ENCODE measurements around the gene FAM3C. TPM values are rescaled to one million over a fixed set of nuclear protein-coding genes. Genes with fewer than 3 reads are reported as not detected.
"Not testable (repeated sequence)": the region's sequence is repeated elsewhere in the genome, so short reads cannot be mapped to it uniquely, and the experiment has no call there.

Gene FAM3C
- total RNA-seq, 4 donors from 2014 or later, result 38.9 to 52.0 (median 43.8) TPM

DNA sequence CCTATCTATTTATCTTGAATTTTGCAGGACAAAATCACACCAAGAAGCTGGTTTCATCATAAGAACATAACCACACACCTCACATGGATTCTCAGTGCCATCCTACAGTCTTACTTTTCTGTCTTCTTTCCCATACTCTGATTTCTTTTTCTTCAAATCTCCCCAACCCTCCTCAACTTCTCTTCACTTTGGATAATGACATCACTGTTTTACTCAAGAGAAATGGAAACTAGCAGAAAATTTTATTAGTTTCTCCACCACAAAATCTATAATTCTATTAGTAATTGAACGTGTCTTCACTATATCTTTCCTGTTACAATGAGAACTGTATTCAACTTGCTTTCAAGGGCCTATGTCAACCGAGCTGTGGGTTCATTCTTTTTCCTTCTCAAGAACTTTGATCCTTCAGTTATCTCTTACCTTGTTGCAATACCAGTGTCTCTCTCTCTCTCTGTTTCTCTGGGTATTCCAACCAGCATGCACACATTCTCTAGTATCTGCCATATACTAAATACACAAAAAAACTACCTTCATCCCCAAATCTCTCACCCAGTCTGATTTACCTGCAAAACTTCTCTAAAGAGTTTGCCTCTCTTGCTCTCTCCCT lies 35.4 kb upstream of the FAM3C start:
- Histone ChIP-seq H3K4me3 (no peak overlapping the region), H3K27me3 (no peaks in the 10 kb centered on the region), H3K4me1 (no peaks in the 10 kb centered on the region), H3K27ac (no peak overlapping the region), H3K9me3 (no peaks in the 10 kb centered on the region), H3K36me3 (no peaks in the 10 kb centered on the region)
- 89 to 94% methylated on average over 2 of the region's 2 CpGs for WGBS, 2 donors
- TF ChIP-seq EP300 (IDR thresholded peaks at IDR 0.05) (no peak), POLR2A (IDR thresholded peaks at IDR 0.05) (no peak)
- TF ChIP-seq, protein P1, sequence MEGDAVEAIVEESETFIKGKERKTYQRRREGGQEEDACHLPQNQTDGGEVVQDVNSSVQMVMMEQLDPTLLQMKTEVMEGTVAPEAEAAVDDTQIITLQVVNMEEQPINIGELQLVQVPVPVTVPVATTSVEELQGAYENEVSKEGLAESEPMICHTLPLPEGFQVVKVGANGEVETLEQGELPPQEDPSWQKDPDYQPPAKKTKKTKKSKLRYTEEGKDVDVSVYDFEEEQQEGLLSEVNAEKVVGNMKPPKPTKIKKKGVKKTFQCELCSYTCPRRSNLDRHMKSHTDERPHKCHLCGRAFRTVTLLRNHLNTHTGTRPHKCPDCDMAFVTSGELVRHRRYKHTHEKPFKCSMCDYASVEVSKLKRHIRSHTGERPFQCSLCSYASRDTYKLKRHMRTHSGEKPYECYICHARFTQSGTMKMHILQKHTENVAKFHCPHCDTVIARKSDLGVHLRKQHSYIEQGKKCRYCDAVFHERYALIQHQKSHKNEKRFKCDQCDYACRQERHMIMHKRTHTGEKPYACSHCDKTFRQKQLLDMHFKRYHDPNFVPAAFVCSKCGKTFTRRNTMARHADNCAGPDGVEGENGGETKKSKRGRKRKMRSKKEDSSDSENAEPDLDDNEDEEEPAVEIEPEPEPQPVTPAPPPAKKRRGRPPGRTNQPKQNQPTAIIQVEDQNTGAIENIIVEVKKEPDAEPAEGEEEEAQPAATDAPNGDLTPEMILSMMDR (IDR thresholded peaks at IDR 0.05), result no peak
- DNase-seq (ENCODE audit: low spot score in 2 of 2), result no peak

DNA sequence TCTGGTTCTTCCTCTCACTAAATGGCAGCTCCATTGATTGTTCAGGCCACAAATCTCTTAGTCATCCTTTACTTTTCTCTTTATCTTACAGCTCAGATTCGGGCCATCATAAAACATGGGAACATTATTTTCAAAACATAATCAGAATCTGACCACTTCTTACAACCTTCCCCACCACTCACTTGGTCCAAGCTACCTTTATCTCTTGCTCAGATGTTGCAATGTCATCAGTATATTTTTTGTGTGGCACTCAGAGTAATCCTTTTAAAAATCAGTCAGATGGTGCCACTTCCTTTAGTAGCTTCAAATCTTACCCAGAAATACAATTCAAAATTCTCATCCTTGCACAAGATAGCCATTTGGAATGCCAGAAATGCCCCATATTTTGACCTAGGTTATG lies 34.5 kb upstream of the FAM3C start:
- WGBS, 2 donors, result 80 to 90% methylated on average over 1 of the region's 1 CpG
- TF ChIP-seq POLR2A (IDR thresholded peaks at IDR 0.05) (no peak), EP300 (IDR thresholded peaks at IDR 0.05) (no peak)
- Histone ChIP-seq H3K4me3 (no peak overlapping the region), H3K36me3 (no peaks in the 10 kb centered on the region), H3K9me3 (no peaks in the 10 kb centered on the region), H3K4me1 (no peaks in the 10 kb centered on the region), H3K27me3 (no peaks in the 10 kb centered on the region), H3K27ac (no peak overlapping the region)
- DNase-seq (ENCODE audit: low spot score in 2 of 2), result no peak

DNA sequence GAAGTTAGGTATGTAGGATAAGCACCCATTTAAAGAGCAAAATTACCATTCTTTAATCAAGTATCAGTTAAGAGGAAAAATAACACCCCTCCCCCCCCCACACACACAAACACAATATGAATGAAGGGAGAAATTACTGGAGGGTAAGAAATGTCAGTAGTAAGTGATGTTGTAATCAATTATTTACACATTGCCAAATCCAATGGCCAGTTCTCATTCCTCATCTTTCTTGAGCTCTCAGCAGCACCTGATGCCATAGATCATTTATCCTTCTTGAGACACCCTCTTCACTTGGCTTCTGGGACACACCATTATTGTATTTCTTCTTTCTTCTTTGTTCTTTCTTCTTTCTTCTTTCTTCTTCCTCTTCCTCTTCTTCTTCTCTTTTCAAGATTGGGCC lies 33.7 kb upstream of the FAM3C start:
- TF ChIP-seq EP300 (IDR thresholded peaks at IDR 0.05) (no peak), POLR2A (IDR thresholded peaks at IDR 0.05) (no peak)
- TF ChIP-seq, protein P1 (IDR thresholded peaks at IDR 0.05), result no peak
- no peak overlapping the region for H3K27ac ChIP-seq
- no peak for DNase-seq (ENCODE audit: low spot score in 2 of 2)
- no peaks in the 10 kb centered on the region for H3K27me3 ChIP-seq
- no peaks in the 10 kb centered on the region for H3K36me3 ChIP-seq
- H3K9me3 ChIP-seq, result no peaks in the 10 kb centered on the region
- no peak overlapping the region for H3K4me3 ChIP-seq
- no peaks in the 10 kb centered on the region for H3K4me1 ChIP-seq

DNA sequence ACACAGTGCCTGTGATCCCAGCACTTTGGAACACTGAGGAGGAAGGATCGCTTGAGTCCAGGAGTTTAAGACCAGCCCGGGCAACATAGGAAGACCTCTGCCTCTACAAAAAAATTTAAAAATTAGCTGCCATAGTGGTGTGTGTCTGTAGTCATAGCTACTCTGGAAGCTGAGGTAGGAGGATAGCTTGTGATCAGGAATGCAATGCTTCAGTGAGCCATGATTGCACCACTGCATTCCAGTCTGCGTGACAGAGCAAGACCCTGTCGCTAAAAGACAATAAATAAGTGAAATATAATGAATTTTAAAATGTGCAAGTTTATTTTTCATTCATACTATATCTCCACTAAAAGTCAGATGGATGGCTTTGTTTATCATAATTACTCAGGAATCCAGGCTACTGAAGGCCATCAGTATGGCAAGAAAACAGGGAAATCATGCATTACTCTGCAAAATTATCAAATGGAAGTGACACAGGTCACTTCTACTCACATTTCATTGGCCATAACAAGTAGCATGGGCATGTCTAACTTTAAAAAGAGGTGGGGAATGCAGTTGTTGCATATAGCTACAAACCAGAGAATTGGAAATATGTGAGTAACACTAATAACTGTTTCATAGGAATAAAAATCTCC lies 32.9 kb upstream of the FAM3C start:
- Histone ChIP-seq H3K9me3 (no peaks in the 10 kb centered on the region), H3K27ac (no peak overlapping the region), H3K27me3 (no peaks in the 10 kb centered on the region), H3K36me3 (no peaks in the 10 kb centered on the region), H3K4me3 (no peak overlapping the region), H3K4me1 (no peaks in the 10 kb centered on the region)
- TF ChIP-seq, protein P1 (IDR thresholded peaks at IDR 0.05), result no peak
- TF ChIP-seq POLR2A (IDR thresholded peaks at IDR 0.05) (no peak), EP300 (IDR thresholded peaks at IDR 0.05) (no peak)
- 65 to 78% methylated on average over 4 of the region's 4 CpGs for WGBS, 2 donors
- DNase-seq (ENCODE audit: low spot score in 2 of 2), result no peak

DNA sequence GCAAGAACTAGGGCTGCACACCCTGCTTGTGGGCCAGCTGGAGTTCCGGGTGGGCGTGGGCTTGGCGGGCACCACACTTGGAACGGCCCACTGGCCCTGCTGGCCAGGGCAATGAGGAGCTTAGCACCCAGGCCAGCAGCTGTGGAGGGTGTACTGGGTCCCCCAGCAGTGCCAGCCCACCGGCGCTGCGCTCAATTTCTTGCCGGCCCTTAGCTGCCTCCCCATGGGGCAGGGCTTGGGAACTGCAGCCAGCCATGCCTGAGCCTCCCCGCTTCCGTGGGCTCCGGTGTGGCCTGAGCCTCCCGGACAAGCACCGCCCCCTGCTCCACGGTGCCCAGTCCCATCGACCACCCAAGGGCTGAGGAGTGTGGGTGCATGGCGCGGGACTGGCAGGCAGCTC lies 25.6 kb upstream of the FAM3C start:
- H3K36me3 ChIP-seq; H3K4me3 ChIP-seq; H3K27me3 ChIP-seq; DNase-seq (ENCODE audit: low spot score in 2 of 2); H3K9me3 ChIP-seq; H3K4me1 ChIP-seq; H3K27ac ChIP-seq: not testable (repeated sequence)
- WGBS, 2 donors, result 91 to 97% methylated on average over 5 to 17 of the region's 17 CpGs

DNA sequence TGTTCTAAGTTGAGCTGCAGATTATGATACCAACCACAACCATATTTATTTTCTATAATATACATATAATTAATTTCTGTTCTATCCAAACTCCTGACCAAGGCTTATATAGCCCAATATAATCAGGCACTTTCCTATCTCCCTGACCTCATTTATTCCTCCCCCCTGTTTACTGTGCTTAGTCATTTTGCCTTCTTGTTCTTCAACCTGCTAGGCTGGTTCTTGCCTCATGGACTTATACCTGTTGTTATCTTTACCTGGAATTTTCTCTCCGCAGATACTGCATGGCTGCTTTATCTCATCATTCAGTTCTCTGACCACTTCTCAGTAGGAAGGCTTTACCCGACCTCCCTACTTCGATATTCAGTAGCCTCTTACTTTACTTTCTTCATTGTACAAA lies 24.9 kb upstream of the FAM3C start:
- TF ChIP-seq POLR2A (IDR thresholded peaks at IDR 0.05) (no peak), EP300 (IDR thresholded peaks at IDR 0.05) (no peak)
- TF ChIP-seq, protein P1 (IDR thresholded peaks at IDR 0.05), result no peak
- Histone ChIP-seq H3K9me3 (no peaks in the 10 kb centered on the region), H3K27ac (no peak overlapping the region), H3K4me3 (no peak overlapping the region), H3K4me1 (no peaks in the 10 kb centered on the region), H3K36me3 (no peaks in the 10 kb centered on the region), H3K27me3 (no peaks in the 10 kb centered on the region)
- 60 to 64% methylated on average over 3 of the region's 3 CpGs for WGBS, 2 donors
- DNase-seq (ENCODE audit: low spot score in 2 of 2), result no peak
